ENCODE data around the gene CIDEB. TPM values are rescaled to one million over a fixed set of nuclear protein-coding genes. Genes with fewer than 3 reads are reported as not detected.

The CIDEB gene
- total RNA-seq, 1 experiment from 2014 or later = not detected

GRCh38 chr14:24281636-24282035, 26.1 kb downstream of the CIDEB start:
- H3K9me2 ChIP-seq (ENCODE audit: insufficient read depth) = no peaks in the 10 kb centered on the region
- TF ChIP-seq CTCF (conservative IDR thresholded peaks at IDR 0.05) = no peak
- TF ChIP-seq EZH2 (IDR thresholded peaks at IDR 0.05; ENCODE audit: low read depth) = no peak

GRCh38 chr14:24280797-24281460, 26.8 kb downstream of the CIDEB start:
- Histone ChIP-seq H3K27me3 (ENCODE audit: insufficient read depth, low read depth) (no peaks in the 10 kb centered on the region), H3K4me2 (no peak overlapping the region), H2AFZ (no peak overlapping the region), H4K20me1 (ENCODE audit: insufficient read depth) (no peaks in the 10 kb centered on the region), H3K4me3 (no peak overlapping the region), H3K9me3 (ENCODE audit: insufficient read depth, low read depth) (no peaks in the 10 kb centered on the region), H3K36me3 (ENCODE audit: low read depth) (no peaks in the 10 kb centered on the region), H3K9me2 (ENCODE audit: insufficient read depth) (no peaks in the 10 kb centered on the region), H3K27ac (no peak overlapping the region), H3K4me1 (replicated peaks; ENCODE audit: insufficient read depth) (peaks cover 8% of the 10 kb centered on the region), H3F3A (ENCODE audit: insufficient read depth, low read depth) (peaks cover 7% of the 10 kb centered on the region; the same call in 1 of the 2 replicates), H3K79me2 (ENCODE audit: low read depth) (no peaks in the 10 kb centered on the region)
- intact Hi-C loops (cut with micrococcal nuclease; ENCODE audit: unreplicated experiment) = no loop called here
- DNase-seq = no peak
- BruUV-seq (replicated peaks) = no TSS peak
- CTCF ChIA-PET = interaction anchor here (0.6 kb wide), 1 partner anchor 150 kb away, joined by 3 read pairs; no protein-coding TSS in a partner anchor
- no peak for TF ChIP-seq EZH2 (IDR thresholded peaks at IDR 0.05; ENCODE audit: low read depth)
- TF ChIP-seq CTCF (conservative IDR thresholded peaks at IDR 0.05) = no peak
- POLR2A ChIA-PET (ENCODE audit: unreplicated experiment) = interaction anchor here (0.6 kb wide), 2 partner anchors 9 to 35 kb away, joined by 9 to 18 read pairs; no protein-coding TSS in a partner anchor

More at GRCh38 chr14:24281636-24282035, 26.1 kb downstream of the CIDEB start:
- no peaks in the 10 kb centered on the region for H4K20me1 ChIP-seq (ENCODE audit: insufficient read depth)
- no peak for DNase-seq
- no peak overlapping the region for H3K27ac ChIP-seq
- H3K79me2 ChIP-seq (ENCODE audit: low read depth) = no peaks in the 10 kb centered on the region
- H2AFZ ChIP-seq = no peak overlapping the region
- H3F3A ChIP-seq (ENCODE audit: insufficient read depth, low read depth) = peaks cover 7% of the 10 kb centered on the region; the same call in 1 of the 2 replicates
- no TSS peak for BruUV-seq (replicated peaks)
- H3K4me1 ChIP-seq (replicated peaks; ENCODE audit: insufficient read depth) = peaks cover 8% of the 10 kb centered on the region
- no peak overlapping the region for H3K4me2 ChIP-seq
- ChIA-PET CTCF (no interaction called here), POLR2A (ENCODE audit: unreplicated experiment) (no interaction called here)
- no peaks in the 10 kb centered on the region for H3K27me3 ChIP-seq (ENCODE audit: insufficient read depth, low read depth)
- H3K9me3 ChIP-seq (ENCODE audit: insufficient read depth, low read depth) = no peaks in the 10 kb centered on the region
- H3K36me3 ChIP-seq (ENCODE audit: low read depth) = no peaks in the 10 kb centered on the region
- H3K4me3 ChIP-seq = no peak overlapping the region
- intact Hi-C loops (cut with micrococcal nuclease; ENCODE audit: unreplicated experiment) = no loop called here

GRCh38 chr14:24279301-24280186, 28.2 kb downstream of the CIDEB start:
- H3K4me2 ChIP-seq = no peak overlapping the region; the same call in 1 of the 2 replicates
- H3K27me3 ChIP-seq (ENCODE audit: insufficient read depth, low read depth) = no peaks in the 10 kb centered on the region
- H3K27ac ChIP-seq = 0 out of 2 replicates have a peak overlapping the region, but pooled peaks have one; percentile 26
- no peaks in the 10 kb centered on the region for H3K9me3 ChIP-seq (ENCODE audit: insufficient read depth, low read depth)
- H3K36me3 ChIP-seq (ENCODE audit: low read depth) = no peaks in the 10 kb centered on the region
- no peak overlapping the region for H2AFZ ChIP-seq
- ChIA-PET POLR2A (ENCODE audit: unreplicated experiment) (no interaction called here), CTCF (no interaction called here)
- peaks cover 8% of the 10 kb centered on the region for H3K4me1 ChIP-seq (replicated peaks; ENCODE audit: insufficient read depth)
- H4K20me1 ChIP-seq (ENCODE audit: insufficient read depth) = no peaks in the 10 kb centered on the region
- H3K4me3 ChIP-seq = no peak overlapping the region
- no TSS peak for BruUV-seq (replicated peaks)
- peak in 1 of 2 experiments; percentile 51 for DNase-seq
- intact Hi-C loops (cut with micrococcal nuclease; ENCODE audit: unreplicated experiment) = no loop called here
- TF ChIP-seq CTCF (conservative IDR thresholded peaks at IDR 0.05) = peak; percentile 45
- TF ChIP-seq EZH2 (IDR thresholded peaks at IDR 0.05; ENCODE audit: low read depth) = no peak
- H3F3A ChIP-seq (ENCODE audit: insufficient read depth, low read depth) = peaks cover 10% of the 10 kb centered on the region
- H3K9me2 ChIP-seq (ENCODE audit: insufficient read depth) = no peaks in the 10 kb centered on the region
- H3K79me2 ChIP-seq (ENCODE audit: low read depth) = no peaks in the 10 kb centered on the region

All from PC-9 (cell line).